IMR-90 (cell line): ENCODE measurements around the gene OR9A2.

Experiments
- CEBPB ChIP-seq: IDR thresholded peaks from 2 replicates; pipeline ENCODE4 v1.6.1; 2012; ENCODE audit warnings: low read depth, low read length, improper control_type of control experiment
- CHD1 ChIP-seq: IDR thresholded peaks from 2 replicates; pipeline ENCODE4 v1.6.1; 2012; ENCODE audit warnings: low read depth, low read length, improper control_type of control experiment
- FOS ChIP-seq: fragments of 150-350 bp; IDR thresholded peaks from 2 replicates; pipeline ENCODE4 v1.6.1; 2016; ENCODE audit warnings: low read depth, low read length
- MAZ ChIP-seq: IDR thresholded peaks from 2 replicates; pipeline ENCODE4 v1.6.1; 2012; ENCODE audit warnings: low read depth, mild to moderate bottlenecking, low read length, improper control_type of control experiment, moderate library complexity, borderline replicate concordance
- MXI1 ChIP-seq: IDR thresholded peaks from 2 replicates; pipeline ENCODE4 v1.6.1; 2012; ENCODE audit warnings: low read depth, mild to moderate bottlenecking, low read length, moderate library complexity, borderline replicate concordance
- NFE2L2 ChIP-seq: fragments of 150-350 bp; IDR thresholded peaks from 2 replicates; pipeline ENCODE4 v1.6.1; 2016; ENCODE audit warnings: low read depth, mild to moderate bottlenecking, low read length
- POLR2A ChIP-seq: IDR thresholded peaks from 2 replicates; pipeline ENCODE4 v1.6.1; 2012; ENCODE audit warnings: mild to moderate bottlenecking, low read depth, low read length
- RAD21 ChIP-seq: IDR thresholded peaks from 2 replicates; pipeline ENCODE4 v1.6.1; 2012; ENCODE audit warnings: low read length, improper control_type of control experiment
- RCOR1 ChIP-seq: IDR thresholded peaks from 2 replicates; pipeline ENCODE4 v1.6.1; 2012; ENCODE audit warnings: mild to moderate bottlenecking, low read length, improper control_type of control experiment; ENCODE audit not compliant: insufficient replicate concordance
- RFX5 ChIP-seq: IDR thresholded peaks from 2 replicates; pipeline ENCODE4 v1.8.0; 2012; ENCODE audit warnings: low read depth, mild to moderate bottlenecking, low read length, moderate library complexity
- SMC3 ChIP-seq: fragments of 150-350 bp; IDR thresholded peaks from 2 replicates; pipeline ENCODE4 v1.6.1; 2016; ENCODE audit warnings: low read depth, mild to moderate bottlenecking, antibody characterized with exemption, low read length, moderate library complexity
- TF ChIP-seq, protein P1 (sequence below): conservative IDR thresholded peaks from 2 replicates; pipeline ENCODE4 v1.5.1; 2012; ENCODE audit warnings: mild to moderate bottlenecking, low read depth, low read length, improper control_type of control experiment
- TF ChIP-seq, protein P2 (sequence below): fragments of 150-350 bp; IDR thresholded peaks from 2 replicates; pipeline ENCODE4 v1.6.1; 2016; ENCODE audit warnings: low read depth, mild to moderate bottlenecking, low read length, moderate library complexity, borderline replicate concordance
- TF ChIP-seq, protein P3 (sequence below): fragments of 150-350 bp; IDR thresholded peaks from 2 replicates; pipeline ENCODE4 v1.6.1; 2017; ENCODE audit warnings: mild to moderate bottlenecking, antibody characterized with exemption, low read length, low read depth

DNA sequence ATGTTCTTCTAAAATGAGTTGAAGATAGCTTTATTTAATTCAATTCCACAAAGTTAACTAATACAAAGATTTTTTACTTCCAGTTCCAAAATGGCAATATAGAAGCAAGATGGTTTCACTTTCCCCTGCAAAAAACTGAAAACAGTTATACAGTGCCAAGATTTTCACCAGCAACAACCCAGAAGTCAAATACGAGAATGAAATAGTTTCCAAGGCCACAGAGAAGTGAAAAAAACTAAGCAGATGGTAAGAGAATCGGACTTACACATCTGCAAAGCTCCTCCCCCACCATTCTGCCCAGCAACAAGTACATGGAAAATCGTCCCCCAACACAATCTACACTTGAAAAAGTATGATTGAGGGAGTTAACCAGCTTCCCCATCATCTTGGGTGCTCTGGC lies 34.5 kb downstream of the OR9A2 start:
- TF ChIP-seq, protein P1, sequence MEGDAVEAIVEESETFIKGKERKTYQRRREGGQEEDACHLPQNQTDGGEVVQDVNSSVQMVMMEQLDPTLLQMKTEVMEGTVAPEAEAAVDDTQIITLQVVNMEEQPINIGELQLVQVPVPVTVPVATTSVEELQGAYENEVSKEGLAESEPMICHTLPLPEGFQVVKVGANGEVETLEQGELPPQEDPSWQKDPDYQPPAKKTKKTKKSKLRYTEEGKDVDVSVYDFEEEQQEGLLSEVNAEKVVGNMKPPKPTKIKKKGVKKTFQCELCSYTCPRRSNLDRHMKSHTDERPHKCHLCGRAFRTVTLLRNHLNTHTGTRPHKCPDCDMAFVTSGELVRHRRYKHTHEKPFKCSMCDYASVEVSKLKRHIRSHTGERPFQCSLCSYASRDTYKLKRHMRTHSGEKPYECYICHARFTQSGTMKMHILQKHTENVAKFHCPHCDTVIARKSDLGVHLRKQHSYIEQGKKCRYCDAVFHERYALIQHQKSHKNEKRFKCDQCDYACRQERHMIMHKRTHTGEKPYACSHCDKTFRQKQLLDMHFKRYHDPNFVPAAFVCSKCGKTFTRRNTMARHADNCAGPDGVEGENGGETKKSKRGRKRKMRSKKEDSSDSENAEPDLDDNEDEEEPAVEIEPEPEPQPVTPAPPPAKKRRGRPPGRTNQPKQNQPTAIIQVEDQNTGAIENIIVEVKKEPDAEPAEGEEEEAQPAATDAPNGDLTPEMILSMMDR, result no peak
- no peak for TF ChIP-seq POLR2A
- TF ChIP-seq FOS, result no peak
- TF ChIP-seq RAD21, result no peak
- TF ChIP-seq SMC3, result no peak
- TF ChIP-seq MAZ, result no peak
- TF ChIP-seq, protein P2, sequence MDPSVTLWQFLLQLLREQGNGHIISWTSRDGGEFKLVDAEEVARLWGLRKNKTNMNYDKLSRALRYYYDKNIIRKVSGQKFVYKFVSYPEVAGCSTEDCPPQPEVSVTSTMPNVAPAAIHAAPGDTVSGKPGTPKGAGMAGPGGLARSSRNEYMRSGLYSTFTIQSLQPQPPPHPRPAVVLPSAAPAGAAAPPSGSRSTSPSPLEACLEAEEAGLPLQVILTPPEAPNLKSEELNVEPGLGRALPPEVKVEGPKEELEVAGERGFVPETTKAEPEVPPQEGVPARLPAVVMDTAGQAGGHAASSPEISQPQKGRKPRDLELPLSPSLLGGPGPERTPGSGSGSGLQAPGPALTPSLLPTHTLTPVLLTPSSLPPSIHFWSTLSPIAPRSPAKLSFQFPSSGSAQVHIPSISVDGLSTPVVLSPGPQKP, result no peak
- no peak for TF ChIP-seq CEBPB
- TF ChIP-seq MXI1, result no peak
- no peak for TF ChIP-seq RCOR1
- TF ChIP-seq RFX5, result no peak
- TF ChIP-seq NFE2L2, result no peak
- no peak for TF ChIP-seq CHD1
- TF ChIP-seq, protein P3, sequence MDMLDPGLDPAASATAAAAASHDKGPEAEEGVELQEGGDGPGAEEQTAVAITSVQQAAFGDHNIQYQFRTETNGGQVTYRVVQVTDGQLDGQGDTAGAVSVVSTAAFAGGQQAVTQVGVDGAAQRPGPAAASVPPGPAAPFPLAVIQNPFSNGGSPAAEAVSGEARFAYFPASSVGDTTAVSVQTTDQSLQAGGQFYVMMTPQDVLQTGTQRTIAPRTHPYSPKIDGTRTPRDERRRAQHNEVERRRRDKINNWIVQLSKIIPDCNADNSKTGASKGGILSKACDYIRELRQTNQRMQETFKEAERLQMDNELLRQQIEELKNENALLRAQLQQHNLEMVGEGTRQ, result no peak
